ENCODE results near the gene XRCC4. TPM values are rescaled to one million over a fixed set of nuclear protein-coding genes. Genes with fewer than 3 reads are reported as not detected.

XRCC4 gene
- total RNA-seq, 4 donors from 2014 or later: 4.2 to 6.0 (median 5.4) TPM

DNA sequence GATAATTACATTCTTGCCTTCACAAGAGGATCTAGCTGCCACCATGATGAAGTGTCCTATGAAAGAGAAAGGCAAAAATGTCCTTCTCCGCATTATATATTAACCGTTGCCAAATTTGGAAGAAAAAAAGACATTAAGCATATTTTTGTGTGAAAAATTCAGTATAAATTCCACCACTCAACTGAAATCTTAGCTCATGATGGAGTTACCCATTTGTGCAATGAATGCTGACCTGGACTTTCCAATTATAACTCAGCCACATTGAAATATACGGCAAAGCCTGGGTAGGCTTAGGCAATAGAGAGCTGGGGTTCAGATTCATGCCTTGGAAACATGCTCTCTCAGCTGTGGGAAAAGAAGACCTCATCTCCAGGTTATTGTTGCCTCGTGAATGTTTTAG lies 322.9 kb downstream of the XRCC4 start:
- TF ChIP-seq POLR2A (IDR thresholded peaks at IDR 0.05) (no peak), EP300 (IDR thresholded peaks at IDR 0.05) (no peak), POLR2AphosphoS5 (IDR thresholded peaks at IDR 0.05) (no peak), CTCF (IDR thresholded peaks at IDR 0.05) (no peak)
- no peaks in the 10 kb centered on the region for H3K36me3 ChIP-seq
- H3K27ac ChIP-seq: no peak overlapping the region
- 91% methylated on average over 4 of the region's 4 CpGs for WGBS
- no peaks in the 10 kb centered on the region for H3K9me3 ChIP-seq
- H3K27me3 ChIP-seq: no peaks in the 10 kb centered on the region
- H3K4me3 ChIP-seq: no peak overlapping the region
- H3K4me1 ChIP-seq: no peaks in the 10 kb centered on the region
- DNase-seq (ENCODE audit: low spot score in 2 of 2): no peak

DNA sequence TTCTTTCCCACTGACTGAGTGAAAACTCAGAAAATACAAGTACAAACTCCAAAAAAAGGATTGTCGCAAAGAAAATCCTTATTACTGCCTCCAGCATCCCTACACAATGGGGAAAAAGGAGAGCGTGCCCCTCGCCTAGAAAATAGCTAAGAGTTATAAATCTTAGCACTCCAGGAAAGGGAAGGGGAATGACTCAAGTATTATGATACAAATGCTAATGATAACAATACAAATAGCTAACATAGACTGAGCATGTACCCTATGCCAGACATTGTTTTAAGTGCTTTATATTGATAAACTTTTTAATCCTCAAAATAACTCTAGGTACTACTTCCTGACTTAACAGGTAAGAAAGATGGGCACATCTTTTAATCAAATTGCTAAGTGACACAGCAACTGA lies 323.4 kb downstream of the XRCC4 start:
- WGBS: 85% methylated on average over 3 of the region's 3 CpGs
- H3K36me3 ChIP-seq: no peaks in the 10 kb centered on the region
- H3K27ac ChIP-seq: no peak overlapping the region
- no peak for TF ChIP-seq EP300 (IDR thresholded peaks at IDR 0.05)
- no peak for TF ChIP-seq POLR2AphosphoS5 (IDR thresholded peaks at IDR 0.05)
- TF ChIP-seq POLR2A (IDR thresholded peaks at IDR 0.05): no peak
- no peak for TF ChIP-seq CTCF (IDR thresholded peaks at IDR 0.05)
- no peaks in the 10 kb centered on the region for H3K9me3 ChIP-seq
- no peaks in the 10 kb centered on the region for H3K27me3 ChIP-seq
- no peak overlapping the region for H3K4me3 ChIP-seq
- no peaks in the 10 kb centered on the region for H3K4me1 ChIP-seq
- no peak for DNase-seq (ENCODE audit: low spot score in 2 of 2)

DNA sequence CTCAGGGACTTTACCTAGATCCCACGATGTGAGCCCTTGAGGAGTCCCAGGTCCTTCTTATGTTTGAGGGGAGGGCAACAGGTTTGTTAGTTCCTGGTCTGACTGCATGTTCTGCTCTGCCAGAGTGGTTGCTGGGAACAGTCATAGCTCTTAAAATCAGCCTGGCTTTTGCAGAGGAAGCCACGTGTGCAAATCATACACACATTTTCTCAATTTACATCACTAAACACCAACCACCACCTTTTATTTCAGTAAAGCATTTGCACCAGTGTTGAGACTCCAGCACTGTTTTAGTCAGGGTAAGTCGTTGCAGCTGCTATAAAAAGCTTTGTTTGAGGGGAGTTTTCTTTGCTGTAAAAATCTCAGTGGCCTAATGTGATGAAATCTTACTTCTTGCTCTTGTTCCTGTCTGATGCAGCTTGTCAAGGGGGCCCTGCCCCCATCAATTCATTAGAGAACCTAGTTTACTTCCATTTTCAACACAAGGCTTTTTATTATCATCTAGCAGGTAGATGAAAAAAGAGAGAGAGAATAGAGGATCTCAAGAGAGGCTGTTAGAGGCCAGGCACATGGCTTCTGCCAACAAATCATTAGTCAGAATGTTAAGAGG lies 323.9 kb downstream of the XRCC4 start:
- Histone ChIP-seq H3K4me1 (no peaks in the 10 kb centered on the region), H3K36me3 (no peaks in the 10 kb centered on the region), H3K27me3 (no peaks in the 10 kb centered on the region), H3K27ac (no peak overlapping the region), H3K4me3 (no peak overlapping the region), H3K9me3 (no peaks in the 10 kb centered on the region)
- 39% methylated on average over 3 of the region's 3 CpGs for WGBS
- DNase-seq (ENCODE audit: low spot score in 2 of 2): no peak
- TF ChIP-seq CTCF (IDR thresholded peaks at IDR 0.05) (no peak), POLR2A (IDR thresholded peaks at IDR 0.05) (no peak), POLR2AphosphoS5 (IDR thresholded peaks at IDR 0.05) (no peak), EP300 (IDR thresholded peaks at IDR 0.05) (no peak)

GRCh38 chr5:83401775-83402174 lies 324.4 kb downstream of the XRCC4 start:
- Histone ChIP-seq H3K4me1 (no peaks in the 10 kb centered on the region), H3K36me3 (no peaks in the 10 kb centered on the region), H3K4me3 (no peak overlapping the region), H3K9me3 (no peaks in the 10 kb centered on the region), H3K27me3 (no peaks in the 10 kb centered on the region), H3K27ac (no peak overlapping the region)
- no peak for TF ChIP-seq POLR2A (IDR thresholded peaks at IDR 0.05)
- no peak for TF ChIP-seq CTCF (IDR thresholded peaks at IDR 0.05)
- TF ChIP-seq POLR2AphosphoS5 (IDR thresholded peaks at IDR 0.05): no peak
- TF ChIP-seq EP300 (IDR thresholded peaks at IDR 0.05): no peak
- no peak for DNase-seq (ENCODE audit: low spot score in 2 of 2)

Other genes starting within 250 kb of the XRCC4 start
- gene TMEM167A, start 153 bp upstream of the XRCC4 start, total RNA-seq: 10 to 100 TPM; 24.2 to 39.5 (median 31.8) TPM

Measured in suprapubic skin (tissue), 4 donors.